Ectodermal cell (in vitro differentiated cells): ENCODE measurements around the gene AUTS2.

Experiments used
- H3K27ac ChIP-seq: 2 replicates; pipeline ENCODE4 v1.7.0; 2013; ENCODE audit warnings: mild to moderate bottlenecking, low read depth, low read length; ENCODE audit not compliant: insufficient read depth, poor library complexity, severe bottlenecking
- H3K27me3 ChIP-seq: 2 replicates; pipeline ENCODE4 v1.7.0; 2013; ENCODE audit warnings: mild to moderate bottlenecking, low read length; ENCODE audit not compliant: insufficient read depth, control insufficient read depth, poor library complexity, severe bottlenecking
- H3K36me3 ChIP-seq: one replicate; pipeline ENCODE4 v1.7.0; 2013; ENCODE audit warnings: low read length; ENCODE audit not compliant: control insufficient read depth, insufficient read depth
- H3K4me1 ChIP-seq: one replicate; pipeline ENCODE4 v1.7.0; 2013; ENCODE audit warnings: low read length; ENCODE audit not compliant: control insufficient read depth, insufficient read depth
- H3K4me3 ChIP-seq: 2 replicates; pipeline ENCODE4 v1.7.0; 2013; ENCODE audit warnings: low read depth, low read length, control low read depth; ENCODE audit not compliant: insufficient read depth
- H3K9me3 ChIP-seq: 2 replicates; pipeline ENCODE4 v1.7.0; 2013; ENCODE audit warnings: mild to moderate bottlenecking, low read length, moderate library complexity; ENCODE audit not compliant: control insufficient read depth
- WGBS, 2 experiments: methylation state at CpG; one replicate each; pipeline ENCODE4 v1.1.7; 2013; ENCODE audit warnings: missing lambda C conversion rate in 2 of 2; 5-methylcytosine and 5-hydroxymethylcytosine counted together

The AUTS2 gene

DNA sequence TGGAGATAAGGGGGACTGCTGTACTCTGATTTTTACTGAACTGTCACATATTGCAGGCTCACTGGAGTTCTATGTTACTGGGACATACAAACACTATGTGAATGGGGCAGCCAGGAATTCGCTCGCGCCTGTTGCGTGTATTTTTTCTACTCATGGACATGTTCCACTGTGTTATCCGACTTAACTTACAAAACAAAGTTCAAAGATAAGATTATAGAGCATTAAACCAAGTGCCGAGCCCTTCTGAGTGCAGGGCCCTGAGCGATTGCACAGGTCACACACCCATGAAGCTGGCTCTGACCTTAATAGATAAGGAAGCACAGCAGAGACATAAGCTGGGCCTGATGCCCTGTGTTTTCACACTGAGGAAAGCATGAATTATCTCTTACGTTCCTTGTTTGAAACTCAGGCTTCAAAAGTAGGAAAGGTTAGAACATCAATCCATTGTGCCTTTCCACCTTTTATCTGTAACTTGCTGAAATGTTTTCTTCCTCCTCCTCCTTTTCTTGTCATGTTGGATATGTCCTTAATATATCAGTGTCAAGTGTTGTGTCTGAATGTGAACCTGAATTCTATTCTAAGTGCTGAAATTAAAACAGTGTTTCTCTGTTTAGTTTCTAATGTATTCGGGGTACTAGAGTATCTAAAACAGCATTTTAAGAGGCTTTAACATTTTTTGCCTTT is 273.8 kb downstream of the AUTS2 start:
- no peaks in the 10 kb centered on the region for H3K27me3 ChIP-seq
- no peak overlapping the region for H3K4me3 ChIP-seq
- no peaks in the 10 kb centered on the region for H3K9me3 ChIP-seq
- H3K27ac ChIP-seq: no peak overlapping the region
- 94 to 96% methylated on average over 9 of the region's 9 CpGs for WGBS, 2 experiments
- H3K4me1 ChIP-seq: no peaks in the 10 kb centered on the region
- no peaks in the 10 kb centered on the region for H3K36me3 ChIP-seq

- no peaks in the 10 kb centered on the region for H3K36me3 ChIP-seq
- no peaks in the 10 kb centered on the region for H3K27me3 ChIP-seq
- H3K9me3 ChIP-seq: no peaks in the 10 kb centered on the region
- H3K4me1 ChIP-seq: no peaks in the 10 kb centered on the region
- 95 to 98% methylated on average over 3 of the region's 3 CpGs for WGBS, 2 experiments
- H3K4me3 ChIP-seq: no peak overlapping the region
- no peak overlapping the region for H3K27ac ChIP-seq
Observed at GRCh38 chr7:69873512-69873911, 275.2 kb downstream of the AUTS2 start.

GRCh38 chr7:69878015-69878414 is 279.7 kb downstream of the AUTS2 start:
- no peaks in the 10 kb centered on the region for H3K9me3 ChIP-seq
- no peak overlapping the region for H3K4me3 ChIP-seq
- no peaks in the 10 kb centered on the region for H3K27me3 ChIP-seq
- H3K27ac ChIP-seq: no peak overlapping the region
- H3K36me3 ChIP-seq: no peaks in the 10 kb centered on the region
- 86 to 93% methylated on average over 3 of the region's 3 CpGs for WGBS, 2 experiments
- peaks cover 2% of the 10 kb centered on the region for H3K4me1 ChIP-seq

DNA sequence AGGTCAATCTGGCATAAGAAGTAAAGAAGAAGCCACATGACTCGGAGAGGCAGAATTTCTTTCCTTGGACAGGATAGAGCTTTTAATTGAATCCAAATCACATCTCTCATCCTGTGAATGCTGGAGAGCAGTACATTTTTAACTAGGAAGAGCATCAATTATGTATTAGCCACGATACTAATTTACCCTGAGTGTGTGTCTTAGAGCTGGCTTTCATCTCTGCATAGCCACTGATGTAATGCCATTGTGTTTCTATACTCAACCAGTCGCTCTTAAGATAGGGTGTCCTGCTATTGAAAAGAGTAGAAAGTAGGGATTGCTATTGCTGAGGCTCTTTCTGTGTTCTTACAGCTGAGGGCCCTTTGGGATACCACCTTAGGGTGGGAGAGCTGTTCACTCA is 280.3 kb downstream of the AUTS2 start:
- no peak overlapping the region for H3K27ac ChIP-seq
- H3K4me1 ChIP-seq: peaks cover 8% of the 10 kb centered on the region
- no peak overlapping the region for H3K4me3 ChIP-seq
- 90 to 95% methylated on average over 3 of the region's 3 CpGs for WGBS, 2 experiments
- no peaks in the 10 kb centered on the region for H3K27me3 ChIP-seq
- H3K36me3 ChIP-seq: no peaks in the 10 kb centered on the region
- no peaks in the 10 kb centered on the region for H3K9me3 ChIP-seq

GRCh38 chr7:69879989-69880388 is 281.7 kb downstream of the AUTS2 start:
- Histone ChIP-seq H3K27me3 (no peaks in the 10 kb centered on the region), H3K4me3 (no peak overlapping the region), H3K36me3 (no peaks in the 10 kb centered on the region), H3K27ac (no peak overlapping the region), H3K9me3 (no peaks in the 10 kb centered on the region), H3K4me1 (peaks cover 13% of the 10 kb centered on the region)
- 83 to 96% methylated on average over 3 of the region's 3 CpGs for WGBS, 2 experiments

GRCh38 chr7:69880840-69881239 is 282.6 kb downstream of the AUTS2 start:
- Histone ChIP-seq H3K4me3 (no peak overlapping the region), H3K27me3 (no peaks in the 10 kb centered on the region), H3K4me1 (peaks cover 13% of the 10 kb centered on the region), H3K36me3 (no peaks in the 10 kb centered on the region), H3K9me3 (no peaks in the 10 kb centered on the region), H3K27ac (no peak overlapping the region)
- 92 to 94% methylated on average over 3 of the region's 3 CpGs for WGBS, 2 experiments

- Histone ChIP-seq H3K27me3 (no peaks in the 10 kb centered on the region), H3K27ac (no peak overlapping the region), H3K36me3 (no peaks in the 10 kb centered on the region), H3K9me3 (no peaks in the 10 kb centered on the region), H3K4me1 (peaks cover 13% of the 10 kb centered on the region), H3K4me3 (no peak overlapping the region)
- WGBS, 2 experiments: 100% methylated on average over 1 of the region's 1 CpG; no CpG with 5 or more reads in 1 of the 2 experiments
Observed at GRCh38 chr7:69882269-69882668, 284.0 kb downstream of the AUTS2 start.

- Histone ChIP-seq H3K9me3 (no peaks in the 10 kb centered on the region), H3K27ac (no peak overlapping the region), H3K36me3 (no peaks in the 10 kb centered on the region), H3K4me1 (peaks cover 13% of the 10 kb centered on the region), H3K27me3 (no peaks in the 10 kb centered on the region), H3K4me3 (no peak overlapping the region)
- WGBS, 2 experiments: 91 to 92% methylated on average over 7 of the region's 7 CpGs
Observed at GRCh38 chr7:69883399-69883891, 285.2 kb downstream of the AUTS2 start.

DNA sequence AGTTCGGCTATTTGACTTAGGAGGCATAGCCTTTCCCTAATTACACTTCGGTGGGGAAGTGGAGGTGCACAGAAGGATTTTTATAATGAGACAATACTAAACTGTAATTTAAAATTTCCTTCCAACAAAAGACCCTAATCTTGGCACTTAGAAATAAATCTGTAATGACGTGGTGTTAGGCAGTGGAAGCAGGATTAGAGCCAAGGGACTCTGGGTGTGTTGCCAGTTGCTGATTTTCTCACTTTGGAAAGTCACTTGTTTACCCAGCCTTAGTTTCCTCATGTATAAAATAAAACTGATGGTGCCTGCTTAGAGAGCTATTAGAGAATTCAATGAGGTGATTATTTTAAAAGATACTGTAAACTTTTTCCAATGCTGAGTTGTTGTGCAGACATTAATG is 287.2 kb downstream of the AUTS2 start:
- no peaks in the 10 kb centered on the region for H3K9me3 ChIP-seq
- H3K27ac ChIP-seq: no peak overlapping the region
- no peak overlapping the region for H3K4me3 ChIP-seq
- H3K4me1 ChIP-seq: peaks cover 17% of the 10 kb centered on the region
- WGBS, 2 experiments: 89 to 91% methylated on average over 2 to 3 of the region's 3 CpGs
- no peaks in the 10 kb centered on the region for H3K27me3 ChIP-seq
- no peaks in the 10 kb centered on the region for H3K36me3 ChIP-seq

- Histone ChIP-seq H3K27ac (no peak overlapping the region), H3K36me3 (no peaks in the 10 kb centered on the region), H3K27me3 (no peaks in the 10 kb centered on the region), H3K9me3 (no peaks in the 10 kb centered on the region), H3K4me3 (no peak overlapping the region), H3K4me1 (peaks cover 15% of the 10 kb centered on the region)
- 89 to 90% methylated on average over 5 to 6 of the region's 6 CpGs for WGBS, 2 experiments
Observed at GRCh38 chr7:69889338-69889975, 291.2 kb downstream of the AUTS2 start.
